SKM-1 treated with dmso at 0.1 percent for 144 hours (cell line): ENCODE data around the gene COG7.
"Not testable (repeated sequence)": the region's sequence is repeated elsewhere in the genome, so short reads cannot be mapped to it uniquely, and the experiment has no call there.

Experiments
- DNase-seq: peaks from one replicate; lab custom pipeline; 2025; ENCODE audit not compliant: unreplicated experiment; lab: John Stamatoyannopoulos, UW

COG7 gene

DNA sequence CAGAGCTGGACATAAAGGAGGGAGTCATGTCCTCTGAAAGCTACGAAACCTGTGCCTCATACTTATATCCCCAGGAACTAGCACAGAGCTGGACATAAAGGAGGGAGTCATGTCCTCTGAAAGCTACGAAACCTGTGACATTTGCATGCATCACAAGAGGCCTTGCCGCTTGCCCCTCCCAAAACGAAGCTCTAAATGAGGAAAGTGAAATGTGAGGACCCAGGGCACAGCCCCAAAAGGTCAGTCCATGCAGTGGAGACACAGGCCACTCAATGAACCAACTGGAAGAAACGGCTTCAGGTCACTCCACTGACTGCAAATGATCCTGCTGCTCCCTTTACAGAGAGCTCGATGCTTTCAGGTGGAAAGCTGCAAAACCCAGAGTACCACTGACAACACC lies 38.3 kb downstream of the COG7 start:
- no peak for DNase-seq

DNA sequence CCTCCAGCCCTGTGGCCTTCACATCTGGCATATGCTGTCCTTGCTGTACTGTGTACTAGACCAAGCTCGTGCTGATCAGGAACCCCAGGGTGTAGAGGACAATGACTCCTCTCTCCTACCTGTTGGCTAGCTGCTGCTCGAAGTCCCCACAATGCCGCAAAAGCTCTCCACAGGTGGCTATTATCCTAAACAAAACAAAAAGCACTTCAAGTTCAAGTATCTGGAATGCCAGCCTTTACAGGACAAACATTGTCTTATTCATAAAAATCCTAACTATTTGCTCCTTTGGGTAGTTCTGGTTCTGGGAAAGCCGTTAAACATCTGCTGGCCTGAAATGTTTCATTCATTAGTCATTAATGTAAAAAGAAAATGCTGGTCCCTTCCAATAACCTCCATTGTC lies 42.8 kb downstream of the COG7 start:
- DNase-seq, result no peak

DNA sequence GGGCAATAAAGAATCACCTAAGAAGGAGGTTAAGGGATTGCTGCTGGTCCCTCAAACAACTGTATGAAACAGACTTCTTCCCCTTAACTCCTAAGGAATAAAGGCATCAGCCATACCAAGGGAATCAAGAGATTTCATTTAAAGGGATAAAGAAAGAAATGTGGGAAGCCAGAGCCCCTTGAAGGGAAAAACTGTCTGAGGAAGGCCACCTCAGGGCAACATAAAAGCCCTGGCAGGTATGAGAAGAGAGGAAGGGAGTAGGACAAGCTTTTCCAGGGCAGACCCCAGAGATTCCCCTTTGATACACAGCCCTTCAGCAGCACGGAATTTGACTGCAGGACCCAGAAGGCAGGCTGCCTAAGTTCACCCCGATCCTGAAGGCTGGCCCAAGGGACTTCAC lies 43.5 kb downstream of the COG7 start:
- no peak for DNase-seq

DNA sequence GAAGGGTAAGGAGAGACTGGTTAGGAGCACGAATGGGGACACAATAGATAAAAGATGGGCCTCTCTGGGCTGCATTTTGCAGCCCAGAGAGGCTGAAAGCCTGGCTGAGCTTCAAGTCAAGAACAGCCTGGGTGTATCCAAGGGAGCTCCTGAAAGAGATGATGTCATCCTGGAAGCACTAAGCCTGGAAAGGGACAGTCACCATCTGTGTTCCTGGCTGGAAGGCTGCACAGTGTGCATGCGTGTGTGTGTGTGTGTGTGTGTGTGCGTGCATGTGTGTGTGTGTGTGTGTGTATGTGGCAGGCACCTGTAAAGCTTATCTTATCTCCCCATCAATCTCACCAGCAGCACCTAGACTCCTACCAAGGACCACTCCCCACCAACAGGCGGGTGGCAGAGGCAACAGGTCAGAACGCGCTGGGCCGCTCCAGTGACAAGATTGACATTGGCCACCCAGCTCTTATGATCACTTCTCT lies 44.1 kb downstream of the COG7 start:
- no peak for DNase-seq

DNA sequence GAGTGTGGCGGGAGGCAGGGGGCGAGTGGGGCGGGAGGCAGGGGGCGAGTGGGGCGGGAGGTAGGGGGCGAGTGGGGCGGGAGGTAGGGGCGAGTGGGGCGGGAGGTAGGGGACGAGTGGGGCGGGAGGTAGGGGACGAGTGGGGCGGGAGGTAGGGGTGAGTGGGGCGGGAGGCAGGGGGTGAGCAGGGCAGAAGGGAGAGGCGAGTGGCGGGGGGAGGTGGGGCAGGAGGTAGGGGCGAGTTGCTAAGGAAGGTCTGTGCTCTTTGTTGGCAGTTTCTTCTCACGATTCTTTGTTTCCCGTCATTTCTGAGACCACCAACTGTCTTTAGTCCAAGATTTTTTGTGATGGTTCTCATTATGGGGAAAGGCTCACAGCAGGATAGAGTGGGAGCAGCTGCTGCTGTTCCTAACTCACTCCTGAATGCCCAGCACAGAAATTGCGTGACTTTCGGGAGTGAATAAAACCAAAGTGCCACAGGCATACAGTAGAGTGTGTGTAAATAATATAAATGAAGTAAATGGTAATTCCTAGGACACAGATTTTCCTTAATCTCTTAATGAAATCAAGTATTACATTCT lies 44.7 kb downstream of the COG7 start:
- no peak for DNase-seq

DNA sequence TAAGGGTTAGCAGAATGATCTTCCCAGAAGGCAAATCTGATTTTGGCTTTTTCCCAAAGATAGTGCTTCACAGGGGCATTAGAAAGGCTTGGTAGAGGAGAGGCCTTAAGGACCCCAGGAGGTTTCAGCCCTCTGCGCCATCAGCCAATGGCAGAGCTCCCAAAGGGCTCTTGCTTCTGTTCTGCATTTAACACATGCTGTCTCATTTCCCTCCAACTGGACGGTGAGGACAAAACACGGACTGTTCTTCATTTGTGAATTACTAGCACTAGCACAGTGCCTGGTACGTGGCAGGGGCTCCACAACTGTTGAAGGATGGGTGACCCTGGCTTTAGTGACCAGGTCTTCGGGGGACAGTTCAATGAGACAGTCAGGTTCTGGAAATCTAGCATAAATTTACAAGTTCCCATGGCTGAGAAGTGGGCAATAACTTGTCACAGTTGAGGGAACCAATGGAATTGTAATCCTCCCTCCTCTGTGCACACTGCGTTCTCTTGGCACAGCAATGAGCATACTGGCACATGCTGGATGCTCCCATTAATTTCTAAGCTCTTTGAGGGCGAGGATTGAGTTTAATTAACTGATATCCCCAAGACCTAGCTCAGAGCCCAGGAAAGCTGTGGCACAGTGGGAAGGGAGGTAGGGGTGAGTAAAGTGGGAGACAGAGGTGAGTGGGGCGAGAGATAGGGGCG lies 45.4 kb downstream of the COG7 start:
- no peak for DNase-seq

DNA sequence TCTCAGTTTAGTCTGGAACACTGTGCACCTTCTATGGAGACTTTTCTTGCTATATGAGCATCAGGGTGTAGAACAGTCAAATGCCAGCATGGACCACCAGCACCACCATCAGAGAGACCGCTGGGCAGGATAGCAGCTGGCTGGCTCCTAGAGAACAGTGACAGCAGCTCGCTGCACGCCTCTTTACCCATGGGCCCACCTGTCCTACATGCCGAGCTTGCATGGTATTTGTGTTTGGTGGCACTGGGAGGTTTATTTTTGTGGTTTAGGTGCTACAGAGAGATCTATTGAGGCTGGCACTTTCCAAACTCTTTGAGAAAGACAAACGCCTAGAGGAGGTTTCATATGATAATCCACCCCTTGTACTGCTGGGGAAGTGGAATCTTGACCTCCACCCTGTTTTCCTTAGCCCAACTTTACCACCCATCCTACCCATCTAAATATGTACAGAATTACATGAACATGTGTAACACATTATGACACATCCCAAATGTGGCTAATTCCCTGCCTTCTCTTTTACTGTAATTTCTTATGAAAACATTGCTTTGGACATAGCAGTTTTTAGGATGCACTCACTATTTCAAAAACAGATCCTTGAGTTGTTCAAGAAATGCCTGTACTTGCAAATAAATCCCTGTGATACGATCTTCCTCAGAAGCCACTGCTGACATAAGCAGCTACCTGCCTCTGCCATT lies 46.3 kb downstream of the COG7 start:
- no peak for DNase-seq

DNA sequence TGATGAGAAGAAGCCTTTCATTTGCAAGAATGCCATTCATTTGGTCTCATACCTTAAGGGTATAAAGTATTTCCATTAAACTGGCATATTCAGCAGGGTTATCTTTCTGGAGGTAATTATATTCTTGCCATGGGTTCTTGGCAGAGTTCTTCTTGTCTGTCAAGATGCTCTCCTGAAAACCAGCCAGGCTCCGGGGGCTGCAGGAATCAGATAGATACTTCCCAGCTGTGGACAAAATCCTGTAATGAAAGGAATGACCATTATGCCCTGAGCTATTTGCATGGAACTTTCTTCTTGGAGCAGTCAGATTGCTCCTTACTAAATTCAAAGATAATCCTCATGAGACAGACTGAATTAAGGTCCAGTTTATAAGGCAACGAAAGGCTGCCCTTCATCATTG lies 47.0 kb downstream of the COG7 start:
- DNase-seq, result no peak

DNA sequence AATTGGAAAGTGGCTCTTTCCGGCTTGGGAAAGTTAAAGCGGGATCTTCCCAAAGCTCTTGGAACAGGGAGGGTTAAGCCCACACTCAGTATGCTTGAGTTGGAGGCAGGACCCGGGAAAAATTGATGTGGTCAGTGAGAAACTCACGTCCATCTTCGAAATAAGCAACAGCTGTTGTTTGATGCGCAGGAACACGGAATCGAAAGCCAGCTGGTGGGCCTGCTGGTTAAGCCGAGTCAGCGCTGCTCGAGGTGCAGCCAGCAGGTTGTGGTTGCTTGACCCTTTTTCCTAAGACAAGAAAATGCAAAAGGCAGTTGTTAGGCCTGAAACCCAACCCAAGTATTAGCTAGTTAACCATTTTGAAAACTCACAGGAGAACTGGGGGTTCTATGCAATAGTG lies 49.4 kb downstream of the COG7 start:
- no peak for DNase-seq

DNA sequence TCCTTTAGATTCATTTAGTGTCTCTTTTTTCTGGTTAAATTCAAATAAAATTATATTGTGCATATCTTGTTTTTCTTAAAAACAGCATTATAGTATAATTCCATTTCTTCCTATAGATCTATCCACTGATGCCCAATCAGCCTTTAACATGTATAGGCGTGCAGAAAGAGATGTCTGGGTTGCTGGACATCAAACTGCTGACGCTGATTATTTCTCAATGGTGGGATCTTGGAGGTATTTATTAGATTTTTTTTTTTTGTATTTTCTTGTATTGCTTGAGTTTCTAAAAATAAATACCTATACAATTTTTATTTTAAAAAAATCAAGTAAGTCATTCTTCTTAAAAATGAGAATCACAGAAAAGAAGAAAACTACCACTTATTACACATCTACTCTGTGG lies 50.9 kb downstream of the COG7 start:
- no peak for DNase-seq

DNA sequence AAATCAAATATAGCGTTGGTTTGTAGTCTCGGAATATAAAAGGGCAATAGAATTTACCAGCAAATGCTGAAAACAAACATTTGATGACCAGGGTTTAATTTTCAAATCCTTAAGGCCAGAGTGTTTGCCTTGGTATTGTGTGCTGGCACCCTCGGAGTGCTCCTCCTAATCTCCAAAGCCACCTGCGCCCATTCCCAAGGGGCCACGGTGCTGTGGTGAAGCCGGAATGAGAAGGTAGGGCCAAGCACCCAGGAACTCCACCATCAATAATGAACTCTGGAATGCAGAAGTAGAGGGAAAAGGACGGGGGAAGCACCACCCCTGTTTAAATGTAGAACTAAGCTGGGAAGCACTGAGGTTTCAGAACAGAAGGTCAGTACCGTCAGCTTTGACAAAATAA lies 51.9 kb downstream of the COG7 start:
- no peak for DNase-seq

DNA sequence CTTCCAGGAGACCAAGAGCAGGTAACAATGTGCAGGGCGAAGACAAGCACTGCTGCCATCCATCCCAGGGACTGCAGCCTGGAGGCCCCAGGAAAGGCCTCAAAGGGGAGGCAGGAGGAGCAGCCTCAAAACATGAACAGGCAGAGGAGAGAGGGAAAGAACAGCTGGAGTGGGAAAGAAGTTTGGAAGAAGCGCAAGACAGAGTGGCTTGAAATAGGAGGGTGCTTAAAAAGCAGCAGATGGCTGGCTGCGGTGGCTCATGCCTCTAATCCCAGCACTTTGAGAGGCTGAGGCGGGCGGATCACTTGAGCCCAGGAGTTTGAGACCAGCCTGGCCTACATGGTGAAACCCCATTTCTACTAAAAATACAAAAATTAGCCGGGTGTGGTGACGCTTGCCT lies 52.5 kb downstream of the COG7 start:
- not testable (repeated sequence) for DNase-seq

DNA sequence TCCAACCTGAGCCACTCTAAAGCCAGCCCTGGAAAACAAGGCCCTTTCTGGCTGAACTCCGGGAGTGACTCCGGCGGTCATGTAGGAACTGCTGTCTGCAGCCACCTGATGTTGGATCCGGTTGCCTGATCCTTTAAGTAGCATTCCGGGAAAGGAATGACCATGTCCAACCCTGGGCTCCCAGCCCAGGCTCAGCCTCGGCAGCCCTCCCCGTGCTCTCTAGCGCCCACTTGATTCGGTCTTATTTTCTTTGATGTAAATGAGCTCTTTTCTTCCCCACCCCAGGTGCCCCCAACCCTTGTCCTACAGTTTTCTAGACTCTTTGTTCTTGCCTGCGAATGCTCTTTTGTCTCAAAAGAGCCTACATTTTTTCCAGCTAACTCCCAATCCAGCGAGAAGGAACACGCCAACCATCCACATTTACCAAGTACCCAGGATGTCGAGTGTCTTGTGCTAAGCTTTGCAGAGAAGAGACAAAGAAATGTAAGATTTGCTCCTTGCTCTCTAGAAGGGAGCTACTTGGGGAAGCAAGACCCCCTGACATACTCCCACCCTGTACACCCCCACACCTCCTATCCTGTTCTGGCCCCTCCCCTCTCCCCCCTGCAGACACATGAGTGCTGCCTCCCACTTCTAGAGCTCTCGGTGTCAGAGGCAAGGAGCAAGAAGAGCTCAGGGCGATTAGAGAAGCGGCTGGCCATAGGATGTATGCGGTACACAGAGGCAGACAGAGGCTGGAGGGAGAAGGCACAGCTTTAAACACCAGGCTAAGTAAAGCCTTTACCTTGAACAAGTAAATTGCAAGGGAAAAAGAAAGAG lies 53.8 kb downstream of the COG7 start:
- no peak for DNase-seq

DNA sequence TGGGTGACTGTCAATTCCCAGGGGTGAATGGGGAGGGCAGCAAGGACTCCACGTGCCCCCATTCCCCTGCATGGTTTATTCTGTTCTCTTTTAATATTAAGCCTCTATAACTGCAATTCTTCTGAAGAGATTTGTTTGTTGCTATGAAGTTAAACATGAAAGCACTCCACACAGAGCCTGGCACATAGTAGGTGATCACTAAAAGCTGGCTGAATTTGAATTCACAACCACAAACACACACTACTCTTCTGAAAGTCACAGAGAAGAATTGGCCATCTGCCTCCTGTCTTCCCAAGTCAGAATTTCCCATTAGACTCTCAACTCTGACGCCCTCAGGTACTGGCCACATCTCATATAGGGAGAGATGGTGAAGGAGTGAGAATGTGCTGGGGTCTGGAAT lies 55.5 kb downstream of the COG7 start:
- DNase-seq, result no peak

DNA sequence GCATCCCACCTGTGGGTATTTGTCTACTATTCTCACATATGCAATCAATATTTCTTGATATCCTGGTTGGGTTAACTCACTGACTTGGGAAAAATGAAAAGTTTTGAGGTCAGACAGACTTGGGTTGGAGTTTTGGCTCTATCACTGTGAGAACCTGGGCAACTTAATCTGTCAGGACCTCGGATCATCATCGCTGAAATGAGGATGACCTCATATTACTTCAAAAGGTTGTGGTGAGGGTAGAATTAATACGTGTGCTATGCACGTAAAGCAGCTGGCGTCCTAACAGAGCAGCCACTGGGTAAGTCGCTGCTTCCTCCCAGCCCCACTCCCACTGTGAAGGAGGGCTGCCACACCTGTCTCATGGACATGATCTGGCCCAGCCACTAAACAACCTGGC lies 57.3 kb downstream of the COG7 start:
- no peak for DNase-seq

DNA sequence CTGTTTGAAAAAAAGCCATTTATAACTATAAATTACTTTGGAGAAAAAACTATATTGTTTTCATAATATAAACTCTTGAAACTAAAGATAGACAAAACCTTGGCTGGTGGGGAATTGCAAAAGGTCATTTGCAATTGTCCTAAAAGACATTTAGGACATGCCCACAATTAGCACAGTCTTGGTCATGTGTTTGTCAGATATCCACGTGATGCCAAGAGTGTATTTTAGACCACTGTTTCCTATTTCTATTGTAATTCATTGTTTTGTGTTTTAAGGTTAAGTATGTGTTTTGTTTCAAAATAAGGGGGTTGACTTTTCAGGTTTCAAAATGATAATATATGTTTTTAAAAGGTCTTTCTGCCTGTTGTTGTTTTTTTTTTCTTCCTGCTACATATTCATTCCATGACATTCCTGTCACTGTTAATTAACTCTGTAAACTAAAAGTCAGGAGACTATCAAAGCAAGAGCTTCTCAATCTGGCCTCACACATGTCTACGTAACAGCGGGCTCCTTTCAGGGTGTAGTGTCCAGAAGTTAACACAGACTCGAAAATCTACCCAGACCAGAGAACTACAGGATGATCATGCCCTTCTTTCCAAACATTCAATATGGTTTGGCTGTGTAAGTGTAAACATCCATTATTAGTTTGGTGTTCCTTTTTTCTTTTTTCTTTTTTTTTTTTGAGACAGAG lies 58.7 kb downstream of the COG7 start:
- no peak for DNase-seq

DNA sequence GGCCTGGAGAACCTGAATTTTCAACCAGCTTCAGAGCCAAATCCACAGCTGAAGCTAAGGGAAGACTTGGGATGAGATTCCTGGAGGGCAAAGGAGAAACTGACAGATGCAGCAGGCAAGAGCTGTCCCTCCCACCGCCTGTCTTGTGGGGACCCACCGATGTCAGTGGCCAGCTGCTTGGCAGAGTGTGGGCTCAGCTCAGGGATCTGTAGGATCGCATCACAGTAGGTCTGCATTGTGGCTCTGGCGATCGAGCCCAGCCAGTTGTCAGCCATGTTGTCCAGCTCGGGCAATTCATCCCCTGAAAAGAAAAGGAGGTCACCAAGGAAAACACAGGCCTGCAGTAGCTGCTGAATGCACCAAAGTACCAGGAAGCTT lies 60.8 kb downstream of the COG7 start:
- DNase-seq, result no peak

DNA sequence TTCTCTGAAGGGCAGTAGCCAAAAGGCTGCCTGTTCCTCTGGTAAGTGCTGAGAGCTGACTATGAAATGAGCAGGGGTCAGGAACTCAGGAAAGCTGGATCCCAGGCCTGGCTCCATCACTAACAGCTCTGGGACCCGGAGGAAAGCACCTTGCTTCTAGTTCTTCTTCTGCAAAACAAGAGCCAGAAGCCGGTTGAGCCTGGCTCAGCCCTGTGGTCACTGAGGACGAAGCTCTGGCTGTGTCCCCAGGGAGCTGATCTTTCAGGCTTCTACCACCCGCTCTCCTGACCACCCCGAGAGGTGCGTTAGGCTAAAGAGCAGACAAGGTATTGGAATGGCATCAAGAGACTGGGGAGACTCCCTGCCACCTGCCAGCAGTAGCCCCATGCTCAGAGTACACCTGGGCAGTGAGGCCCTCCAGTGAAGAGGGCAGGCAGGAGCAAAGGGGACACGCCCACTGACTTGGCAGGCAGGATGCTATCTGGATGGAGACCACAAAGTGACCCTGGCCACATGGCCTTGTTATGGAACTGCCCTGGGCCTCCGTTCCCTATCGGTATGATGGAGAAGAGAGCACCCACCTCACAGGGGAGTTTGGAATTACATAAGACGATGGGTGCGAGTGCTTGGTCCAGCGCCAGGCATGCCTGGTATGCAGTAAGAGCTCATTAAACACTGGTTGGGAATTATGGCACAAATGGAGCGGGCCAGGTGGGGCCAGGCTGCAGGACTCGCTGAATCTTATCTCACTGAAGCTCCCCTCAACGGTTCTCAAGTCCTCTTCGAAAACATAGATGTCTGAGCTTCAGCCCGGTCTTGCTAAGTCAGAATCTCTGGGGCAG lies 61.4 kb downstream of the COG7 start:
- DNase-seq, result no peak

DNA sequence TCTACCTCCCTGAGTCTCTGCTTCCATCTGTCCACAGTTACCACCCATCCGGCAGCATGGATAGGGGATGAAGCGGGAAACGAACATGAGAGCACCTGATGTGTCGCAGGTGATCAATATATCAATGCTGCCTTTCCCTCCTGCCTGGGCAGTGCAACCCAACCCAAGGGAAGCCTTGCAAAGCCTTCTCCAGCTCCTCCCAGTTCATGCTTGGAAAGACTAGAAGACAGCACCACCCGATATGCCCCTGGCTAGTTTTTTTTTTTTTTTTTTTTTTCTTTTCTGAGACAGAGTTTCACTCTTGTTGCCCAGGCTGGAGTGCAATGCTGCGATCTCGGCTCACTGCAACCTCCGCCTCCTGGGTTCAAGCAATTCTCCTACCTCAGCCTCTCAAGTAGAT lies 63.1 kb downstream of the COG7 start:
- DNase-seq, result not testable (repeated sequence)

DNA sequence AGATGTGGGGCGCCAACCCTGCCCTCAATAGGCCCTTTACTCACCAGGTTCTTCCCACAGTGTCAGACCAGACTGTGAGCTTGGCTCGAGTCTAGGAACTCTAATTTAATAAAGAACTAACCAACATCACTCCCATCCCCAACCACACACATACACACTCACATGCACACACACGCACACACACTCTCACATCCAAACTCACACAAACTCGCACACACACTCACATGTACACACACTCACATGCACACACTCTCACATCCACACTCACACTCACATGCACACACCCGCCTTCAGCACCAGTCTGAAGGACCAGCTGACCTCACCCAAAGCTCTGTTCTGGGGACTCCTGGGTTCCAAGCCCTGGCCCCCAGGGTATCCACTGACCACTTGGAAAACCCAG lies 63.8 kb downstream of the COG7 start:
- DNase-seq, result no peak
